NCI-H2029 (cell line): ENCODE data around the gene GFPT2.

Experiments
- DNase-seq: peaks from one replicate; lab custom pipeline; 2025; lab: John Stamatoyannopoulos, UW

The GFPT2 gene

GRCh38 chr5:180274695-180275094 is 78.4 kb downstream of the GFPT2 start:
- no peak for DNase-seq

GRCh38 chr5:180271221-180271620 is 81.9 kb downstream of the GFPT2 start:
- no peak for DNase-seq

GRCh38 chr5:180259260-180259611 is 93.9 kb downstream of the GFPT2 start:
- DNase-seq = no peak

GRCh38 chr5:180253036-180253824 is 99.9 kb downstream of the GFPT2 start:
- no peak for DNase-seq

GRCh38 chr5:180251887-180252286 is 101.2 kb downstream of the GFPT2 start:
- no peak for DNase-seq

- no peak for DNase-seq
Observed at GRCh38 chr5:180251141-180251540, 102.0 kb downstream of the GFPT2 start.
